ENCODE data around the gene PPP1R15B. TPM values are rescaled to one million over a fixed set of nuclear protein-coding genes. Genes with fewer than 3 reads are reported as not detected.

Gene PPP1R15B
- polyA plus RNA-seq, 1 donor (not counting 4 experiments of a cell fraction or from before 2014, with no cell fraction given) = 19.1 TPM

DNA sequence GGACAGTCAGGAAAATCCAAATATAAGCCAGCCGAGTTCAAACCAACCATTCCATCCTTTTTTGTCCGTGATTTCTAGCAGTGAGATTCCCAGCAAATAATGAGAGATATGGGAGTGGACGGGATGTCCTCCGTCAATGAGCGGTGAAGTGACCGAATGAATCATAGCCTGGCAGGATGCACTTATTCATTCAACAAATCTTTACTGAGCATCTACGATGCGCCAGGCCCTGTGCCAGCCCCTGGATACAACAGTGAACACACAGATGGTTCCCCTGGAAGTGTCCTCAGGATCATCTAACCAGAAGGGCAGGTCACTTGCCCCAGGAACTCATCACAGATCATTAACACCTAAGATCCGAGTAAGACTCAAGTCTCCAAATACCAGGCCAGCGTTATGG is 43.7 kb downstream of the PPP1R15B start:
- no peak overlapping the region for H3K4me3 ChIP-seq (ENCODE audit: control insufficient read depth in 2 of 3, extremely low read depth in 1 of 3, insufficient read depth in 2 of 3, low read depth in 1 of 3, low read length in 3 of 3)
- H4K20me1 ChIP-seq (ENCODE audit: control insufficient read depth, extremely low read depth, insufficient read depth, low read length) = no peaks in the 10 kb centered on the region
- H3K9me1 ChIP-seq (ENCODE audit: control insufficient read depth, extremely low read depth, insufficient read depth, low read length) = no peaks in the 10 kb centered on the region
- no peak overlapping the region for H2AFZ ChIP-seq (ENCODE audit: control insufficient read depth, low read length)
- FAIRE-seq = no peak
- no peak overlapping the region for H3K4me2 ChIP-seq (ENCODE audit: control insufficient read depth, extremely low read depth, insufficient read depth, low read depth, low read length)
- peaks cover 12% of the 10 kb centered on the region for H3K4me1 ChIP-seq (ENCODE audit: control insufficient read depth, extremely low read depth, insufficient read depth, low read length)
- H3K36me3 ChIP-seq (ENCODE audit: control insufficient read depth in 2 of 2, extremely low read depth in 1 of 2, insufficient read depth in 2 of 2, low read length in 2 of 2) = no peaks in the 10 kb centered on the region
- dilution Hi-C loops (cut with MboI; ENCODE audit: extremely low pct_ligation_motif_present, low sequenced_read_pairs) = no loop called here
- no peaks in the 10 kb centered on the region for H3K79me2 ChIP-seq (ENCODE audit: control insufficient read depth, insufficient read depth, low read length)
- DNase-seq (ENCODE audit: low read depth, low spot score) = no peak
- H3K27me3 ChIP-seq (ENCODE audit: control insufficient read depth, extremely low read depth, insufficient read depth, low read length) = no peaks in the 10 kb centered on the region
- no peak for TF ChIP-seq EZH2 (IDR thresholded peaks at IDR 0.05; ENCODE audit: low read length)
- TF ChIP-seq, protein P1, sequence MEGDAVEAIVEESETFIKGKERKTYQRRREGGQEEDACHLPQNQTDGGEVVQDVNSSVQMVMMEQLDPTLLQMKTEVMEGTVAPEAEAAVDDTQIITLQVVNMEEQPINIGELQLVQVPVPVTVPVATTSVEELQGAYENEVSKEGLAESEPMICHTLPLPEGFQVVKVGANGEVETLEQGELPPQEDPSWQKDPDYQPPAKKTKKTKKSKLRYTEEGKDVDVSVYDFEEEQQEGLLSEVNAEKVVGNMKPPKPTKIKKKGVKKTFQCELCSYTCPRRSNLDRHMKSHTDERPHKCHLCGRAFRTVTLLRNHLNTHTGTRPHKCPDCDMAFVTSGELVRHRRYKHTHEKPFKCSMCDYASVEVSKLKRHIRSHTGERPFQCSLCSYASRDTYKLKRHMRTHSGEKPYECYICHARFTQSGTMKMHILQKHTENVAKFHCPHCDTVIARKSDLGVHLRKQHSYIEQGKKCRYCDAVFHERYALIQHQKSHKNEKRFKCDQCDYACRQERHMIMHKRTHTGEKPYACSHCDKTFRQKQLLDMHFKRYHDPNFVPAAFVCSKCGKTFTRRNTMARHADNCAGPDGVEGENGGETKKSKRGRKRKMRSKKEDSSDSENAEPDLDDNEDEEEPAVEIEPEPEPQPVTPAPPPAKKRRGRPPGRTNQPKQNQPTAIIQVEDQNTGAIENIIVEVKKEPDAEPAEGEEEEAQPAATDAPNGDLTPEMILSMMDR (optimal IDR thresholded peaks at IDR 0.05 in 1 of 3, IDR thresholded peaks at IDR 0.05 in 1 of 3, conservative IDR thresholded peaks at IDR 0.05 in 1 of 3; ENCODE audit: extremely low read depth in 1 of 3, insufficient read depth in 2 of 3, low read length in 3 of 3) = no peak
- no peak overlapping the region for H3K9ac ChIP-seq (ENCODE audit: control insufficient read depth, extremely low read depth, insufficient read depth, low read length)
- no peak overlapping the region for H3K27ac ChIP-seq (ENCODE audit: control insufficient read depth, insufficient read depth, low read length)
- no peaks in the 10 kb centered on the region for H3K9me3 ChIP-seq (ENCODE audit: control insufficient read depth, low read depth, low read length)

GRCh38 chr1:204367193-204367858 is 44.3 kb downstream of the PPP1R15B start:
- Histone ChIP-seq H3K27ac (ENCODE audit: control insufficient read depth, insufficient read depth, low read length) (no peak overlapping the region), H3K36me3 (ENCODE audit: control insufficient read depth in 2 of 2, extremely low read depth in 1 of 2, insufficient read depth in 2 of 2, low read length in 2 of 2) (no peaks in the 10 kb centered on the region), H3K4me1 (ENCODE audit: control insufficient read depth, extremely low read depth, insufficient read depth, low read length) (peaks cover 12% of the 10 kb centered on the region), H3K4me2 (ENCODE audit: control insufficient read depth, extremely low read depth, insufficient read depth, low read depth, low read length) (no peak overlapping the region), H3K4me3 (ENCODE audit: control insufficient read depth in 2 of 3, extremely low read depth in 1 of 3, insufficient read depth in 2 of 3, low read depth in 1 of 3, low read length in 3 of 3) (no peak overlapping the region), H3K79me2 (ENCODE audit: control insufficient read depth, insufficient read depth, low read length) (no peaks in the 10 kb centered on the region), H2AFZ (ENCODE audit: control insufficient read depth, low read length) (no peak overlapping the region), H3K9ac (ENCODE audit: control insufficient read depth, extremely low read depth, insufficient read depth, low read length) (no peak overlapping the region), H4K20me1 (ENCODE audit: control insufficient read depth, extremely low read depth, insufficient read depth, low read length) (no peaks in the 10 kb centered on the region), H3K9me1 (ENCODE audit: control insufficient read depth, extremely low read depth, insufficient read depth, low read length) (no peaks in the 10 kb centered on the region), H3K27me3 (ENCODE audit: control insufficient read depth, extremely low read depth, insufficient read depth, low read length) (no peaks in the 10 kb centered on the region), H3K9me3 (ENCODE audit: control insufficient read depth, low read depth, low read length) (no peaks in the 10 kb centered on the region)
- DNase-seq (ENCODE audit: low read depth, low spot score) (no peak), FAIRE-seq (no peak)
- TF ChIP-seq, protein P1 (optimal IDR thresholded peaks at IDR 0.05 in 1 of 3, IDR thresholded peaks at IDR 0.05 in 1 of 3, conservative IDR thresholded peaks at IDR 0.05 in 1 of 3; ENCODE audit: extremely low read depth in 1 of 3, insufficient read depth in 2 of 3, low read length in 3 of 3) = no peak
- TF ChIP-seq EZH2 (IDR thresholded peaks at IDR 0.05; ENCODE audit: low read length) = no peak
- dilution Hi-C loops (cut with MboI; ENCODE audit: extremely low pct_ligation_motif_present, low sequenced_read_pairs) = no loop called here
